ENCODE data around the gene ZNRD2.
A peak's percentile ranks its signal among the peaks of the same experiment; 100 is the strongest.

ZNRD2 gene

DNA sequence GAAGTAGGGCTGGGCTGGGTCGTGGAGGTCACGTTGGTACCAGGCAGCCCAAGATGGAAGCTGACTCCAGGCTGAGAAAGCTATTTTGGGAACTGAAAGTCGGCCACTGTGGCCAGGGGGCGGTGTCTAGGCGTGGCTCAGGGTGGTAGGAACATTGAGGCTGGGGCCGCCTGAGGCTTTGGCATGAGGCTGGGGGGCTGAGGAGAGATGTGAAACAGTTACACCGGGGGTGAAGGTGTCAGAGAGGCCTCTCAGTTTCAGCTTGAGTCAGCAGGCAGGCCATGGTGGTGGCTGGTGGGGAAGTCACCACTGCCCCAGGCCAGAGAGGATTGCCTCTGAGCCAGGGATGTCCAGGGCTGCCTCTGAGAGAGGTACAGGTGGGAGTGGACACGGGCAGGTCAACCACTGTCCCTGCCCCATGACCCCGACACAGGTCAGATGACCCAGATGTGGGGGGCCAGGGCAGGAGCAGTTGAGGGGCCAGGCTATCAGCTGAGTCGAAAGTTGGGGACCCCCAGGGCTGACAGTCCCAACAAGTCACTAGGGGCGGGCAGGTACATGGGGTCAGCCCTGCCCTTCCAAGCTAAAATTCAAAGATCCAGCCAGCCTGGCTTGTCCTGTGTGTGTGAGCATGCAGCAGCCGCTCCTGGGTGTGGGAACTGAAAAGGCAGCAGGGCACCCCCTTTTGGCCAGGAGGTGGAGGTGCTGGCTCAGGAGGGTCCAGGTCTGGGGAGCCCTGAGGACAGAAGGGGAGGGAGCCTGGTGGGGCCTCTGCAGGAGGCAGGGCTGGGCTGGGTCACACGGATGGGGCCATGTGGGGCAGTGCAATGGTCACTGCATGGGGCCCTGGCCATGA is 18.1 kb downstream of the ZNRD2 start:
- DNase-seq (ENCODE audit: low spot score), result peak; percentile 84

DNA sequence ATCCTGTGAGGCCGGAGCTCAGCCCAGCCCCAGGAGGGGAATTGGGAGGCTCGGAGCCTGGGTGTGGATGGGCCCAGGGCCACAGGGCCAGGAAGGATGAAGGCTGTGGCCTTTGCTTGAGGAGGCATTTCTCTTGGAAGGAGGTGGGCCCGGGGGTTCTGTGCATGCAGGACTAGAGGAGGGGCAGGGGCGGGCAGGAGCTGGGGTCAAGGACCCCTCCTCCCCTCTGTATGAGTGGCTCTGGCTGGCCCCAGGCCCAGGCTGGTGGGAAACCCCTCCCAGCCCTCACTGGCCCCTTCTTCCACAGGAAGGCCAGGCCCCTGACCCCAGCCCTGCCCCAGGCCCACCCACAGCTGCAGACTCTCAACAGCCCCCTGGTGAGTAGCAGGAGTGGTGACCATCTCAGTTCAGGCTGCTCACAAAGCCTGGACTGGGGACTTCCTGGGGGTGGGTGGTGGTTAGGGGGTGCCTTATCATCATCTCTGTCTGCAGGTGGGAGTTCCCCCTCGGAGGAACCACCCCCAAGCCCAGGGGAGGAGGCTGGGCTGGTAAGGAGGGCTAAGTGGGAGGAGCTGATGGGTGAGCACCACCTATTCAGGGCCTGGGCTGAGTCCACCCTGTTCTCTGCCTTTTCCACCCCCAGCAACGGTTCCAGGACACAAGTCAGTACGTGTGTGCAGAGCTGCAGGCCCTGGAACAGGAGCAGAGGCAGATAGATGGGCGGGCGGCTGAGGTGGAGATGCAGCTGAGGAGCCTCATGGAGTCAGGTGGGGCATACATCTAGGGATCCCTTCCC is 19.4 kb downstream of the ZNRD2 start:
- peak; percentile 83 for DNase-seq (ENCODE audit: low spot score)

DNA sequence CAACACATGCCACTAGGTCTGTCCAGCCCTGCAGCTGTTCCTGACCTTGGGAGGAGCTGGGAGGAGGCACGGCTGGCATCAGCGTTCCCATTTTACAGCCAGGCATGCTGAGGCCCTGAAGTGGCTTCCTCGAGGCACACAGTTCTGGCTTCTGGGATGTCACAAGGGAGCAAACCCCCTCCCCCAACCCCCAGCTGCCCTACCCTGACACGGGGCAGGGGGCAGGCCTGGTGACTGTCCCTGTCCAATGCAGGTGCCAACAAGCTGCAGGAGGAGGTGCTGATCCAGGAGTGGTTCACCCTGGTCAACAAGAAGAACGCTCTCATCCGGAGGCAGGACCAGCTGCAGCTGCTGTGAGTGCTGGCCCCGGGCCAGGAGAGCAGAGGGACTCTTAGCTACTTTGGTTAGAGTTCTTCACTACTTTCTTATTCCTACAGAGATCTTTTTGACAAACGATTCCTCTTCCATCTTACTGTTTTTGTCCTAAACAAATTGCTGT is 20.0 kb downstream of the ZNRD2 start:
- peak; percentile 85 for DNase-seq (ENCODE audit: low spot score)

DNA sequence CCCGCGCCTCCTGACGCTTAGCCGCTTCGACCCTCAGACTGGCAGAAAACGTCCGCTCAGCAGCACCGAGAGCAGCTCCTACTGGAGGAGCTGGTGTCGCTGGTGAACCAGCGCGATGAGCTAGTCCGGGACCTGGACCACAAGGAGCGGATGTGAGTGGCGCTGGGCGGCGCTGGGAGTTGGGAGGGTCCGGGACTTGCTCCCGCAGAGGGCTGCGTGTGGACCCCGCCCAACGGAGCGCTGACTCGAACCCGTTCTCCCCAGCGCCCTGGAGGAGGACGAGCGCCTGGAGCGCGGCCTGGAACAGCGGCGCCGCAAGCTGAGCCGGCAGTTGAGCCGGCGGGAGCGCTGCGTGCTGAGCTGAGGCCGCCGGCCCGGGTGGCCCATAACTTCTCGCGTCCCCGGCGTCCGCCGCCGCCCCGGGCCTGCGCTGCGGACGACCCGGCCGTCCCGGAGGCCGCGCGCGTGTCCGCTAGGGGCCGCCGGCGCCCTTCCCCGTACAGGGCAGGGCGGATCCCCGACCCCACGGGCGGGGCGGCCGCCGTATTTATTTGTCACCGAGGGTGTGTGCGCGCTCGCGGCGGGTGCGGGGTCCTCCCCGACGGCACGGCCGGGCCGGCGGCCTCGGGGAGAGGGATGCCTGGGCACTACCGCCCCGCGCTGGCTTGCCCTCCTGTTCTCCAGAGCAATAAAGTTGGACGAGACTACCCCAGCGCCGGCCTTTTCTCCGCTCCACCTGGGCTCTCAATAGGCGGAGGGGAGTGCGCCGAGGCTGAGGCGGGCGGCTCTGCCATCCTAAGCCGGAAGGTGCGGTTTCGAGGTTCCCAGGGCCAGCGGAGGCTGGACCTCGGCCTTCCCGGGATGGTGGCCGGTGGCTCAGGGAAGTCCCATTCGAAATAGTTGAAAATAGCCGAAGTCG is 21.9 kb downstream of the ZNRD2 start:
- no peak for DNase-seq (ENCODE audit: low spot score)

DNA sequence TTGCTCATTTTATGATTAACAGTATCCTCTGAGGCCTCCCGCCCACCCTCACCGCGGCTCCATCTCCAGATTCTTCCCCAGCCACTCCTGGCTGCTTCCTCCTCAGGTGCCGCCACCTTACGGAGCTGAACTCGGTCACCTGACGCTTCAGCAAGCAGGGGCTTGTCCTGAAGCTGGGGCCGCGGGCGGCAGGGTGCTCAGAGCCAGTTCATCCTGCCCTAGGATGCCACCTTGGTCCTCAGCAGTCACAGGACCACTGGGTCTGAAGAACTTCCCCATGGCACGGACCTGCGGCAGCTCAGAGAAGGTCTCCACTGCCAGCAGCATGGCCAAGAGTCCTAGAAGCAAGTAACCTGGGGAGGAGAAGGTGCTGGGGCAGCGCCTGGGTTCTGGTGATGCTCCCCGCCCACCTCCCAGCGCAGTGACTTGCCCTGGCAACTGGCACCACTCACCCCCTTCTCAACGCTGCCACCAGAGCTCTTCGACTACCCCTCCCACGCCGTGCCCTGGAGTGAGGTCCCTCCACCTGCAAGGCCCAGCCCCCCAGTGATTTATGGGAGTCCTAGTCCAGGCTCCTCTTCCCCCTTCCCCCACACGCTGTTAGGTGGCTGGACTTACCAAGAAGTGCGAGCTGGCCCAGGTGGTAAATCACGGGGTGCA is 22.7 kb downstream of the ZNRD2 start:
- no peak for DNase-seq (ENCODE audit: low spot score)

DNA sequence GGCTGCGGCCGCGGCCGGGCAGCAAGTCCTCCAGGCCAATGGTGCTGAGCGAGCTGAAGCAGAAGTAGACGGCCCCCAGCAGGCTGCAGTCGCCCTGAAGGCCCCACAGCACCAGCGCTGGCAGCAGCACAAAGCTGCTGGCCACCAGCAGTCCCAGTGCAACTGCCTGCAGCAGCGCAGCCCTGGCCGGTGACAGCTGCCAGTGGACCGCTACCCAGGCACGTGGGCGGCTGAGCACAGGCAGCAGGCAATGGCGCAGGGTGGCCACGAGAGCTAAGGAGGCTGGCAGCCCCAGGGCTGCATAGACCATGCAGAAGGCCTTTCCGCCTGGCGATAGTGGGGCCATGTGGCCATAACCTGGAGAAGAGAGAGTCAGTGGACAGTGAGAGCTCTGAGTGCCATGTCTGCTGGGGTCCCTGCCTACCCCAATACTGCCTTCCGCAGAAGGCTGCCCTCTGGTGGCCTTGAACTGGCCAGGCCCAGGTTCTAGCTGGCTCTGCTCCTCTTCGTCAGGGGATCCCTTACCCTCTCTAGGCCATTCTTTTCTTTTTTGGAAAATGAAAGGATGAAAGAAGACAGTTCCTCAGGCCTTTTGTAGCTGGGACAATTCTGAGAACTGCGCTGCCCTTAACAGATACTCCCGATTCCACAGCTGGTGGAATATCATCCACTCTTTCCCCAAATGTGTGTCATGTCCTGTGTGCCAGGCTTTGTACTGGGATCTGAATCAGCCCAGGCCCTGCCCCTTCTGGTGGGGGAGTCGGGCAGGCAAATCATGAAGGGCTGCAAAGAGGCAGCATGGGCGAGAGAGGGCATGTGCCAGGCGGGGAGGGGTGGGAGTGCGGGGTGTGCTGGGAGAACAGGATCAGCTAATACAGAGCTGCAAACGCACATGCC is 23.5 kb downstream of the ZNRD2 start:
- DNase-seq (ENCODE audit: low spot score), result peak; percentile 63

DNA sequence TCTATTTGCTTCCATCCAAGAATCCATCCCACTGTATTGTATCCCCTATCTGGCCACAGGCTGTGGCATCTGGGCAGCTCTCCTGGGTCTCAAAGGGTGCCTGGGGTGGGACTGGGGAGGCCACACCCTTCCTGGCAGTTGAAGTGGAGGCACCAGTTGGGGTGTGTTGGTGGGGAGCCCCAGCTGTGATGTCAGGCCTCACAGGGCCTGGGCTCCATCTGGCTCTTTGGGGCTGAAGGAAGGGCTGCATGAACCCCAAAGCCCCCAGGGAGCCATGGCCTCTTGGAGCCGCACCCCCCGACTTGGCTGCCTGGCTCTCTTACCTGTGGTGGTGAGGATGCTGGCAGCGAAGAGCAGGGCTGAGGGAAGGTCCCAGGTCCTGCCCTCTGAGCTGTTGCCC is 24.9 kb downstream of the ZNRD2 start:
- DNase-seq (ENCODE audit: low spot score), result no peak

DNA sequence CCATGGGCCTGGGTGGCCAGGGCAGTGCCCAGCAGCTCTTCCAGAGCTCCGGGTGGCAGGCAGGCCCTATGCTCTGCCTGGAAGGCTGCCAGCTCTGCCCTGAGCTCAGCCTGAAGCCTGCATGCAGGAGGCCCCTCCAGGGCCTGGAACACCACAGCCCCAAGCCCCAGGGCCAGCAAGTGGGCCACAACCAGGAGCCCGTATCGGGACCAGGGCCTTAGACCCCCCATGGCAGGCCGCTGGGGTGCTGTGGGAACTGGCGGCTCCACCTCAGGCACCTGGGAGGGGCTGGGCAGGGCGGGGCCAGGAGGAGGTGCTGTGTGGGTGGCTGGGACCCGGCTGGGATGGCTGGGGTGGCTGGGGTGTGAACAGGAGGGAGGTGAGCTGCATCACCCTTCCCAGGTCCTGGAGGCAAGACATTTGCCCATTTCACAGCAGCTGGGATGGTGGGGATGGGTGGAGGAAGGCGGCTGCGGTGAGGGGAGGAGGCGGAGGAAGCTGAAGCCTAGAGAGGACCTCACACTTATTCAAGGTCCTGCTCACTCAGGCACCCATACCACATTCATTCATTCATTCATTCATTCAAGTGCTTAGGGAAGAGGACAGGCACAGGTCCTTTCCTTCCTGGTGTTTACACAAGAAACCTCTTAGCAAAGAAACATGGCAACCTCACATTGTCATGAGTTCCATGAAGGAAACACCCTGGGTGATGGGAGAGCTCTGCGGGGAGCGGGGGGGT is 25.4 kb downstream of the ZNRD2 start, which contains the start of gene KCNK7:
TSS of gene KCNK7 (minus strand) at position 258 of the 739 bp plus-strand sequence. CDS start at position 230, 28 bp downstream.
- DNase-seq (ENCODE audit: low spot score), result no peak

DNA sequence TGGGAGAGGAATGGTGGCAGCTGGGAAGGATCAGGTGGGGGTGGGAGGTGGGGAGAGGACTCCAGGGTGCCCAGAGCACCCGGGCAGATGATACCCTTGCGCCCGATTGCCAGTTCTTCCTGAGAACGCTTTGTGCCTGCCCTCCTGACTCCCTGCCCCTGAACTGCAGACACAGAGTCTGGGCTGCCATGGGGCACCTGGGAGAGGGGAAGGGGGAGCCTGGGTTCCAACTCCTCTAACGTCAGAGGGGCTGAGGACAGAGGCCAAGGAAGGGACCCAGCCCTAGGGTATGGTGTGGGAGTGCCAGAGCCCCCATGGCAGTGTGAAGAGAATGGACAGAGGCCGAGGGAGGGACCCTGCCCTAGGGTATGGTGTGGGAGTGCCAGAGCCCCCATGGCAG is 26.2 kb downstream of the ZNRD2 start:
- DNase-seq (ENCODE audit: low spot score), result no peak

DNA sequence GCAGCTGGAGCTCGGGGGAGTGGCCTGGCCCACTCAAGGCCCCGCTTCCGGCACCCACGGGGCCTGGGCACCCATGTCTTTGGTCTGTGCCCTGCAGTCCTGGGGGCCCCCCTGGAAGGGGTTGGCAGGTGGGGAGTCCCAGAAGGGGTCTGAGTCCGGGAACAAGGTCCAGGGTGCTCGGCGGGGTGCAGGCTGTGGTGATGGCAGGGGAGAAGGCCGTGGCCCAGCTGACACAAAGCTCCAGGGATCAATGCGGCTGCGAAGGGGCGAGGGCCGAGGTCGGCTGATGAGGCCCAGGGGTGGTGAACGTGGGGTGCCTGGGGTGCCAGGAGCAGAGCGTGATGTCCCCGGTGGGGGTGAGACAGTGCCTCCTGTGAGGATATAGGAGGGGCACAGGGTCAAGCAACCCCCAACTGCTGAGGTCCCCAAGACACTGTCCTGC is 28.0 kb downstream of the ZNRD2 start:
- DNase-seq (ENCODE audit: low spot score), result no peak

DNA sequence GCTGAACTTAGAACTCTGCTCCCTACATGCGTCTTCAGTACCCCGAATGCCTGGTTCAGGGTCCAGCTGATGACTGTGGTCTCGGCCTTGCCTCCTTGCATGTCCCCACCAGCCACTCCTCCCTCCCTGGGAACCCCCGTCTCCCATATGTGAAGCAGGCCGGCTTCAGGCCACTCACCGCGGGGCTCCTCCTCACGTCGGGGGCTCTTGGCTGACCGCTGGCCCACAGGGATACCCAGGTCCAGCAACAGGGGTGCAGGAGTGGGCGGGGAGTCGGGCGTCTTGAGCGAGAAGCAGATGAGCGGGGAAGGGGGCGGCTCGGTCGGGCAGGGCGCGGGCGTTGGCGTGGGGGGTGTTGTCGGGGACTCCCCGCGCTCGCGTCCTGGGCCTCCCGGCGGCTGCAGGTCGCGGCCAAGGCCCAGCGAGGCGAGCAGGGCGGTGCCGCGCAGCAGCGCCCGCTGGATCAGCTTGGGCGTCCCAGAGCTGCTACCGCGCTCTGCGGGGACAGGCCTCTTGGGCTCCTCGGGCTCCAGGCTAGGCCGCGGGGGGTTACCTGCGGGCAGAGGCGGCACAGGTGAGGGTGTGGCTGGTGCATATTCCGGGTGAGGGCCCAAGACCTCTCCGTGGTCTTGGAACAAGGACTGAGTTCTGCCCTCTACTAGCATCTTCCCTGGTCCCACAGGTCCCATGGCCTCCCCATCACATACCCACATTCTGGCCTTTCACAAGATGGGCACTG is 29.1 kb downstream of the ZNRD2 start:
- no peak for DNase-seq (ENCODE audit: low spot score)

DNA sequence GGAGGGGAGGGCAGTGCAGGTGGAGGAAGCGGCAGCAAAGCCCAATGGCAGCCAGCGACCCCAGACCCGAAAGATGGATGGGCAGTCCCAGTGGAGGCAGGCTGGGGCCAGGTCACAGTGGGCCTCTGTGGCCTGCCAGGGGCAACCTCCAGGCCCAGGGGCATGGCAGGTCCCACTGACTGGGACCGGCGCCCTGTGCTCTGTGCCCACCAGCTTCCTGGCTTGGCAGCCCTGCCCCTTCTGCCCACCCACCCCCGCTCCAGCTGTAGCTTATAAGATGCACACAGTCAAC is 29.6 kb downstream of the ZNRD2 start:
- no peak for DNase-seq (ENCODE audit: low spot score)

DNA sequence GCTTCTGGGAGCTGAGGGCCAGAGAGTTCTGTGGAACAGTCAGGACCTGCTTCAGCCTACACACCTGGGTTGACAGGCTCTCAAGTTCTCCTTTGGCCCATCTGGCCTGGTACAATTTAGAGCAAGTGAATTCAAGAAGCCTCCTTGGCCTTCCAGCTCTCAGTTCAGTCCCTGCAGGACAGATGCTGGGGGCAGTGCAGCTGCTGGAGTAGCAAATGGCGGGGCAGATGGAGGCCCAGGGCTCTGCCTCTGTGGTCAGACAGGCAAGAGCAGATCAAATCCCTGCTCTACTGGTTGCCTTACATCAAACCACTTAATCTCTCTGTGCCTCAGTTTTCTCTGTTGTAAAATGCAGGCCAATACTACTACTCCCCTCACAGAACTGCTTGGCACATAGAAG is 34.0 kb downstream of the ZNRD2 start:
- DNase-seq (ENCODE audit: low spot score), result no peak

DNA sequence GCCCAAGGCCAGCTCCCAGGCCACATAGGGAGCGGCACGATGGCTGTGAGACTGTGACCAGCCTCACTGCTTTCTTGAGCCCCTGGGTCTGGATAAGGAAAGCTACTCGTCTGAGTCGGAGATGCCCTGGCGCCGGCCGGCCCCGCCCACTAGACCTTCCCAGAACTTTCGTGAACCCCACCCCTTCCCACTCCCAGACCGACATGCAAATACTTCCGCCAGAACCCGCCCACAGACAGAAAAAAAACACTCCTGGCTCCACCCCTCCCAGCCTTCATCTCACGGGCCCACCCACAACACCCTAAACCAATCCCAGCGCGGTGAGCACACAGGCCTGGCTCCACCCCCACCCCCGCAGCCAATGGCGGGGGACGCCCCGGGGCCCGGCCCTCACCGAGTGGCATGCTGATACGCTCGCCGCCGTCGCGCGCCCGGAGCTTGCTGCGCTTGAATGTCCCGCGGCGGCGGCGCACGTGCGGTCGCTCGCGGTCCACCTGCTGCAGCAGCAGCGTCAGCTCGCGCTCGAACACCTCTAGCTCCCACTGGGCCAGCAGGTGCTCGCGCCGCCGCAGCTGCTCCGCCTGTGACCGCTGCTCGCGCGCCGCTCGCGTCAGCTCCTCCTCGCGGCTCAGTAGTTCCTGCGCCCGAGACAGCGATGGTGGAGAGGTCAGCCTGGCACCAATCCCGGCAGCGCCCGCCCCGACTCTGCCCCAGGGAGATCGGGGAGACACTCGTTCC is 36.8 kb downstream of the ZNRD2 start:
- peak; percentile 48 for DNase-seq (ENCODE audit: low spot score)

DNA sequence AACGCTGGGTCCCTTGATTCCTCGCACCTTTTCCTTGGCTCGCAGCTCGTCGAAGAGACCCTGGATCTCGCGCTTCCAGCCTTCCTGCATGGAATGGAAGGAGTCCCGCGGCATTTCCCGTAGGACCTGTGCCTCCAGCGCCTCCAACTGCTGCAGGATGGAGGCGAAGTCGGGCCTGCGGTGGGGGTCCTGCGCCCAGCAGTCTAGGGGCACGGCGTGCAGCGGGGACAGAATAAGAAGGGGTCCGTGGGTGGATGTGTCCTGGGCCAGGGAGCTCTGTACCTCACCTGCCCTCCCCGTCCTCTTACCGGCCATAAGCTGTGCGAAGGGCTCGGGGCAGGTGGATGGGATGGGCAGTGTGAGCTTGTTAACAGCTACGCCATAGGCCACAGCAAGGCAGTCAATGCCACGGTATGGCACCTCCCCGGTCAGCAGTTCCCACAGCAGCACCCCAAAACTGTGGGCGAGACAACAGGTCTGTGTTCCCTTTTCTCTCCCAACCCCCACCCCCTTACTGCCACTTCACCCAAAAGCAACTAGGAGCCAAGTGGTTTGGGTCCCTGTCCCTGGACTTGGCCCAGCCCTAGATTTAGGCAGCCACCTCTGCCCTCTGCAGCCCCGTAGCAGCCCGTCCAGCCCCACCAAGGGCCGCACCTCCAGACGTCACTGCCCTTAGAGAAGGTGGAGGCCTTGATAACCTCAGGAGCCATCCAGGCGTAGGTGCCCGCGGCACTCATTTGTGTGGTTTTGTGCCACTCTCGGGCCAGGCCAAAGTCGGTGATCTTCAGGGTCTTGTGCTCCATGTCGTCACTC is 37.5 kb downstream of the ZNRD2 start:
- DNase-seq (ENCODE audit: low spot score), result no peak

DNA sequence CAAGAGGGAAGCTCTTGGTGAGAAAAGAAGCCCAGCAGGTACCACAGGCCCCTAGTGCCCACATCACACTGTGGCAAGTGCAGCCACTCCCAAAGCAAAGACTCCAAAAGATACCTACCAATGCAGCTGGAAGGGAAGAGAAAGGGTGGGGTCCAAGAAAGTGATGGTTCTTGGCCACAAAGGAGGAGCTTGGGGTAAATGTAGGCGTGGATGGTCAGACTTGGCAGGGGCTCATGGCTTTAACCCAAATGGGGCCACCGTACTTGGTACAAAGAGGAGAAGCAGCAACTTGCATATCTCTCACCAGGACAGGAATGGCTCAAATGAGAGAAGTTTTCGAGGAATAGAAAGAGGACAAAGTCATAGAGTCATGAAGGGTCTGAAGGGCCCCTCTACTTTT is 39.0 kb downstream of the ZNRD2 start:
- no peak for DNase-seq (ENCODE audit: low spot score)

DNA sequence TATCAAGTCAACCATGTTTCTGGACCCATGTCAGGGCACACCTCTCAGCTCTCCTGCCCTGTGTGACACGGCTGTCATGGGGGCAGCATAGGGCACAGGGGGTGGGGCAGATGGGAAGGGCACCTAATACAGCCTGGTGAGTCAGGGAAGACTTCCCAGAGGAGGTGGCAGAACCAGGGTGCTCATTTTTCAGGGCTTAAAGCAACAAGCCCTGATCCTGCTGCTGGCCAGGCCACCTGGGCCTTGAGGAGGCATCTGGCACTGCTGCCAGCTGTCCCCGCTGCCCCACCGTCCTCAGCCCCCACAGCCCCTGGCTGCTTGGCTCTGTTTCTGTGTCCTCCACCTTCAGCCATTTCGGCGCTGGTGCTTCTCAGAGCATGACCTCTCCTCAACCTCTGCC is 39.4 kb downstream of the ZNRD2 start:
- DNase-seq (ENCODE audit: low spot score), result no peak

Data from NAMALWA (cell line).